ENCODE data around the gene CEACAM4.
A peak's percentile ranks its signal among the peaks of the same experiment; 100 is the strongest.

CEACAM4 gene

DNA sequence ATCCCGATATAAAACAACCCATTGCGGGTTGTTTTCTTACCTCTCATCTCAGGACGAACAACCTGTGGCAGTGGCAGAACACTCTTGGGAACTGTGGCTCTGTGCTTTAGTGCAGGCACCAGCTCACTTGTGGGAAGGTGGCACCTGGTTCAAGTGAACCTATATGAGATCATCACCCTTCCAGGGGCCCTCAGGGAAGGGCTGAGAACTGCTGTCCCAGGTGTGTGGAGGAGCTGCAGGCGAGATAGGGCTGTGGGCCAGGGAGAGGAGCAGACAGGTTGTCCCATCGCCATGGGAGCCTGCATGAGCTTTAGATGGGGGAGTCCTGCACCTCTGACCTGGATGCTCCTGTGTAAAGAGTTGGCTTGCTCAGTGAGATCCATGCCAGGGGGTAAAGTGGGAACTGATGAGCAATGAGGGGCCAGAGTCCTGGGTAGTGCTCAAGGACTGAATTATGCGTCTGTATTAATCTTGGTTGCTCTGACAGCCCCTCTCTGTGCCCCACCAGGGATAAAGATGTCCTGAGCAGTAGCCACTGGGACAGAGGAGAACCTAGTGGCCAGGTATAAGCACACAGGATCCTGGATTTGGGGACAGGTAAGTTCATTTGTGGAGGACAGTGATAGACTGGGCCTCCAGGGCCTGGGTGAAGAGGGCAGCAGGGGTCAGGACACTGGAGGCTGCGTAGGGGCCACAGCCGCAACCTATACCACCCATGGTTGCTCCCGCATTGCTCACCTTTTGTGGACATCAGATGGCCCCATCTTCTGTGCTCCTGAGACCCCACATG lies 8.7 kb downstream of the CEACAM4 start:
- no peak for DNase-seq (ENCODE audit: low read depth)
- TF ChIP-seq, protein P1, sequence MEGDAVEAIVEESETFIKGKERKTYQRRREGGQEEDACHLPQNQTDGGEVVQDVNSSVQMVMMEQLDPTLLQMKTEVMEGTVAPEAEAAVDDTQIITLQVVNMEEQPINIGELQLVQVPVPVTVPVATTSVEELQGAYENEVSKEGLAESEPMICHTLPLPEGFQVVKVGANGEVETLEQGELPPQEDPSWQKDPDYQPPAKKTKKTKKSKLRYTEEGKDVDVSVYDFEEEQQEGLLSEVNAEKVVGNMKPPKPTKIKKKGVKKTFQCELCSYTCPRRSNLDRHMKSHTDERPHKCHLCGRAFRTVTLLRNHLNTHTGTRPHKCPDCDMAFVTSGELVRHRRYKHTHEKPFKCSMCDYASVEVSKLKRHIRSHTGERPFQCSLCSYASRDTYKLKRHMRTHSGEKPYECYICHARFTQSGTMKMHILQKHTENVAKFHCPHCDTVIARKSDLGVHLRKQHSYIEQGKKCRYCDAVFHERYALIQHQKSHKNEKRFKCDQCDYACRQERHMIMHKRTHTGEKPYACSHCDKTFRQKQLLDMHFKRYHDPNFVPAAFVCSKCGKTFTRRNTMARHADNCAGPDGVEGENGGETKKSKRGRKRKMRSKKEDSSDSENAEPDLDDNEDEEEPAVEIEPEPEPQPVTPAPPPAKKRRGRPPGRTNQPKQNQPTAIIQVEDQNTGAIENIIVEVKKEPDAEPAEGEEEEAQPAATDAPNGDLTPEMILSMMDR (conservative IDR thresholded peaks at IDR 0.05; ENCODE audit: low read length) = no peak
- H3K4me3 ChIP-seq (ENCODE audit: low read length) = no peak overlapping the region

DNA sequence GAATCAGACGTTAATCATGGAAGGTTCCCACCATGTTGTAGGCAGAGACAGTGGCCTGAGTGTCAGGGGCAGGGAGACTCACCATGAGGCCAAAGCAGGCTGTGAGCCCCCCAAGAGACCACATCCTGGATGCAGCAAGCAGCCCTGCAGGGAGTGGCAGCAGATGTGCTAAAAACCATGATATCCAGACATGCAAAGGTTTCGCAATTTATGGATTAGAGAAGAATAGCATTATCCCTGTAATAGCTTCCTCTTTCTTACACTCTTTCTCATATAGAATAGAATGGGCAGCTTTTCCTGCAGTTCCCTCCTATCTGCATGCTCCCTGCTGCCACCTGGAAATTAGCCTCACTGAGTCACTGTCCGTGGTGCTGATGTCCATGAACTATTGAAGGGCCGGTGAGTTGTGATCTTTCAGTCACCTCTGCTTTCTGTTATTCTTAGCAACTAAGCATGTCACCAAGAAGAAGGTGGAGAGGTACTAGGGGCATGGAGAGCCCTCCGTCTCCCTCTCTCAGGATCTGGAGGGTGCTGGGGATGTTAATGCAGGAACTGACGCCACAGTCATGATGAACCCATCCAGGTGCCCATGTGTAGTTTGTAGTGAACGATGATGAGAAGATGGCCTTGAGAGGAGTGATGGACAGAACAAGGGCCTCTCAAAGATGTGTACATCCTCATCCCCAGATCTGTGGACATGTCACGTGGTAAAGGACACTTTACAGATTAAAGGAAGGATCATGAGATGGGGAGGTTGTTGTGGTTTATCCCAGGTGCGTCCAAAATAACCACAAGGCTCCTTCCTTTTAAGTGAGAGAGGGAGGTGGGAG lies 9.9 kb downstream of the CEACAM4 start:
- TF ChIP-seq, protein P1 (conservative IDR thresholded peaks at IDR 0.05; ENCODE audit: low read length) = no peak
- peak; percentile 1 for DNase-seq (ENCODE audit: low read depth)
- no peak overlapping the region for H3K4me3 ChIP-seq (ENCODE audit: low read length)

DNA sequence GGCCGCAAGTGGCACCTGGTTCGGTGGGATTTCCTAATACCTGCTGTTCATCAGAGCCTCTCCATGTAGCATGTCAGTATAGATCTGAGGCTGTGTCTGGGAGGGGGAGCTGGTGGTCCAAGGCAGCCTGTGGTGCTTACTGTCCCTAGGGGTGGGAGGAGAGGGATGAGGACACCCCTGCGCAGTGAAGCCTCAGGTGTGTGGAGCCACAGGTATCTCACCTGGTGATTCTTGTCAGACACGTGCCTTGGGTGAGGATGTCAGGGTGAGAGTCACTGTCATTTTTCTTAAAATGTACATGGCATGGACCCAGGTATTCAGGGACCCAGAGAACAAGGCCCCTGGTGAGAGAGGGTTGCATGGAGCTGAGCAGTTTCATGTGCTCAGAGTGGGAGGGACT lies 11.7 kb downstream of the CEACAM4 start:
- TF ChIP-seq, protein P1 (conservative IDR thresholded peaks at IDR 0.05; ENCODE audit: low read length) = no peak
- H3K4me3 ChIP-seq (ENCODE audit: low read length) = no peak overlapping the region

DNA sequence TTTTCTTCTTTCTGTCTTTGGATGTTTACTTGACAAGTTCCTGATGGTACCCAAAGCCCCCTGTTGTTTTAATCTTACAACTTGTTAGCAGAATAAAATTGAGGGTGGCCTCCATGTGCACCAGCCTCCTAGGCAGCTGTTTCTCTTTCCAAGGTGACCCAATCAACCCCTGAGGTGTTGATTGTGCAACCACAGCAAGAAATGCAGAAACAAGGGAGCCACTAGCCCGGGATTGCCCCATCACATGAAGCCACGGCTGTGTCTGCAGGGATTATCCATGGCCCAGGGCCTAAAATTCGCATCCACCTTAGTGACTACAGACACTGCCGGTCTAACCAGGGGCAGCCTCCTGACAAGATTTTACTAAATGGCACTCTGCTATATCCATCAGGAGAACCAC lies 14.4 kb downstream of the CEACAM4 start:
- H3K4me3 ChIP-seq (ENCODE audit: low read length) = no peak overlapping the region
- no peak for DNase-seq (ENCODE audit: low read depth)
- TF ChIP-seq, protein P1 (conservative IDR thresholded peaks at IDR 0.05; ENCODE audit: low read length) = no peak

More for the DNA sequence above, 11.7 kb downstream of the CEACAM4 start:
- DNase-seq (ENCODE audit: low read depth) = no peak

DNA sequence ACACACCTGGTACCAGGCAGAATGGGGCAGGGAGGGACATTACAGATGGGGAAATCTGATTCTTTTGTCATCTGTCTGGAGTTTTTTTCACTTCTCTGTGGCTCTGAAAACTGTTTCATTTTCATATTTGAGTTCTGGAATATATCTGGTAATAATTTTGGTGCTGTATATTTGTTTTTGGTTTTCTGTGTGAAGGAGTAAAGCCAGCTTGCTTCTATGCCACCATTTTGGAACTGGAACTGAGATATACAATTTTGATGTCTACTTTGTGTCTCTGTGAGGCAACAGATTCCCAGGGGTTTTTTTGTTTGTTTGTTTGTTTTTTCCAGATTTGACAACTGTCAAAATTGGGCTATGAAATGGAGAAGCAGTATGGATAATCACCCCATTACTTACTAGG lies 16.1 kb downstream of the CEACAM4 start:
- TF ChIP-seq, protein P1 (conservative IDR thresholded peaks at IDR 0.05; ENCODE audit: low read length) = no peak

DNA sequence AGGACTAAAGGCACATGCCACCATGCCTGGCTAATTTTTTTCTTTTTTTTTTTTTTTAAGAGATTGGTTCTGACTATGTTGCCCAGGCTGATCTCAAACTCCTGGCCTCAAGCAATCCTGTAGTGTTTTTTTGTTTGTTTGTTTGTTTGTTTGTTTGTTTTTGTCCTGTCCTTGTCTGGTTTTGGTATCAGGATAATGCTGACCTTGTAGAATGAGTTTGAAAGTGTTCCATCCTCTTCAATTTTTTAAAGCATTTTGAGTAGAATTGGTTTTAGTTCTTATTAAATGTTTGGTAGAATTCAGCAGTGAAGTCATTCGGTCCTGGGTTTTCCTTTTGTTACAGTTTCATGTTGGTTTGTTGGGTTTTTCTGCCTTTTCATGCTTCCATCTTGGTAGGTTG lies 19.2 kb downstream of the CEACAM4 start:
- DNase-seq (ENCODE audit: low read depth) = no peak
- H3K4me3 ChIP-seq (ENCODE audit: low read length) = no peak overlapping the region
- TF ChIP-seq, protein P1 (conservative IDR thresholded peaks at IDR 0.05; ENCODE audit: low read length) = no peak

More for the DNA sequence above, 16.1 kb downstream of the CEACAM4 start:
- no peak for DNase-seq (ENCODE audit: low read depth)
- H3K4me3 ChIP-seq (ENCODE audit: low read length) = no peak overlapping the region

Data from AG10803 (cell line).